SU-DHL-6 (cell line): ENCODE results near the gene TDRD1.

Experiments used
- H2AFZ ChIP-seq: fragments of 200-600 bp; sonication (generic); 2 replicates; pipeline ENCODE4 v1.6.1; 2014; ENCODE audit warnings: low read depth, mild to moderate bottlenecking, moderate library complexity, mixed read lengths, antibody characterized with exemption, low read length; ENCODE audit not compliant: severe bottlenecking
- H3F3A ChIP-seq: fragments of 200-600 bp; shearing (Covaris generic); 2 replicates; pipeline ENCODE4 v1.6.0; 2016; ENCODE audit warnings: antibody characterized with exemption, mild to moderate bottlenecking; ENCODE audit not compliant: insufficient read depth
- H3K27ac ChIP-seq: fragments of 200-600 bp; sonication (generic); 2 replicates; pipeline ENCODE4 v1.5.1; 2016; ENCODE audit warnings: low read depth, mild to moderate bottlenecking, low read length, moderate library complexity, mixed read lengths
- H3K27me3 ChIP-seq: fragments of 200-600 bp; sonication (generic), shearing (Covaris generic); 2 replicates; pipeline ENCODE4 v1.6.0; 2014; ENCODE audit warnings: mild to moderate bottlenecking, low read length
- H3K36me3 ChIP-seq: fragments of 200-600 bp; sonication (generic); 2 replicates; pipeline ENCODE4 v1.6.1; 2014; ENCODE audit warnings: mild to moderate bottlenecking, low read length, mixed read lengths
- H3K4me2 ChIP-seq: fragments of 300-600, 200-600 bp; shearing (Covaris generic), sonication (generic); 2 replicates; pipeline ENCODE4 v1.6.0; 2014; ENCODE audit warnings: low read length, low read depth, mild to moderate bottlenecking; ENCODE audit not compliant: poor library complexity, severe bottlenecking
- H3K4me3 ChIP-seq: fragments of 200-600 bp; sonication (generic); 2 replicates; pipeline ENCODE4 v1.5.1; 2014; ENCODE audit warnings: antibody characterized with exemption, low read length, mild to moderate bottlenecking, mixed read lengths; ENCODE audit not compliant: insufficient read depth, poor library complexity, severe bottlenecking
- H3K79me2 ChIP-seq: fragments of 200-600 bp; sonication (generic); 2 replicates; pipeline ENCODE4 v1.6.1; 2014; ENCODE audit warnings: mild to moderate bottlenecking, low read length, moderate library complexity; ENCODE audit not compliant: insufficient read depth
- H3K9ac ChIP-seq: fragments of 200-600 bp; sonication (generic); 2 replicates; pipeline ENCODE4 v1.7.0; 2014; ENCODE audit warnings: mild to moderate bottlenecking, low read length
- H3K9me2 ChIP-seq: fragments of 200-600 bp; sonication (generic); replicated peaks from 2 replicates; pipeline ENCODE4 v1.6.1; 2014; ENCODE audit warnings: low read length; ENCODE audit not compliant: insufficient read depth
- H3K9me3 ChIP-seq: fragments of 200-600 bp; sonication (generic); 2 replicates; pipeline ENCODE4 v1.6.1; 2014; ENCODE audit warnings: low read length, mixed read lengths; ENCODE audit not compliant: insufficient read depth
- H4K20me1 ChIP-seq: fragments of 200-600 bp; sonication (generic); 2 replicates; pipeline ENCODE4 v1.6.1; 2014; ENCODE audit warnings: low read depth, mild to moderate bottlenecking, antibody characterized with exemption, low read length, moderate library complexity, mixed read lengths
- CTCF ChIP-seq: fragments of 200-600 bp; sonication (generic); IDR thresholded peaks from one replicate; pipeline ENCODE4 v1.5.1; 2017; ENCODE audit warnings: antibody characterized with exemption, mild to moderate bottlenecking, low read length, moderate library complexity; ENCODE audit not compliant: insufficient read depth, poor library complexity, severe bottlenecking
- EZH2phosphoT487 ChIP-seq: fragments of 200-600 bp; sonication (generic), shearing (Covaris generic); conservative IDR thresholded peaks from 2 replicates; pipeline ENCODE4 v1.6.1; 2018; ENCODE audit warnings: mild to moderate bottlenecking, antibody characterized with exemption, low read length, moderate library complexity, mixed read lengths

TDRD1 gene

GRCh38 chr10:114250716-114251115 is 71.6 kb downstream of the TDRD1 start:
- Histone ChIP-seq H3K4me2 (no peak overlapping the region), H3K4me3 (no peak overlapping the region), H3K9me2 (no peaks in the 10 kb centered on the region), H3K9me3 (no peaks in the 10 kb centered on the region), H3K79me2 (no peaks in the 10 kb centered on the region), H3F3A (no peaks in the 10 kb centered on the region), H3K9ac (no peak overlapping the region), H3K27me3 (no peaks in the 10 kb centered on the region), H2AFZ (no peak overlapping the region), H3K36me3 (no peaks in the 10 kb centered on the region), H4K20me1 (no peaks in the 10 kb centered on the region), H3K27ac (no peak overlapping the region)
- TF ChIP-seq EZH2phosphoT487 (no peak), CTCF (no peak)

GRCh38 chr10:114252092-114252491 is 72.9 kb downstream of the TDRD1 start:
- no peak overlapping the region for H3K4me2 ChIP-seq
- no peak overlapping the region for H3K9ac ChIP-seq
- no peak overlapping the region for H2AFZ ChIP-seq
- H4K20me1 ChIP-seq: no peaks in the 10 kb centered on the region
- H3K27ac ChIP-seq: no peak overlapping the region
- no peaks in the 10 kb centered on the region for H3K36me3 ChIP-seq
- no peaks in the 10 kb centered on the region for H3K79me2 ChIP-seq
- H3K9me2 ChIP-seq: no peaks in the 10 kb centered on the region
- H3K27me3 ChIP-seq: no peaks in the 10 kb centered on the region
- TF ChIP-seq EZH2phosphoT487: no peak
- no peak for TF ChIP-seq CTCF
- H3K9me3 ChIP-seq: no peaks in the 10 kb centered on the region
- H3K4me3 ChIP-seq: no peak overlapping the region
- H3F3A ChIP-seq: no peaks in the 10 kb centered on the region

- Histone ChIP-seq H3F3A (no peaks in the 10 kb centered on the region), H3K9ac (no peak overlapping the region), H4K20me1 (no peaks in the 10 kb centered on the region), H3K27me3 (no peaks in the 10 kb centered on the region), H3K4me2 (no peak overlapping the region), H3K9me3 (no peaks in the 10 kb centered on the region), H3K4me3 (no peak overlapping the region), H3K9me2 (no peaks in the 10 kb centered on the region), H3K27ac (no peak overlapping the region), H3K36me3 (no peaks in the 10 kb centered on the region), H3K79me2 (no peaks in the 10 kb centered on the region), H2AFZ (no peak overlapping the region)
- TF ChIP-seq EZH2phosphoT487 (no peak), CTCF (no peak)
Observed at GRCh38 chr10:114252883-114253282, 73.7 kb downstream of the TDRD1 start.

GRCh38 chr10:114255227-114255626 is 76.1 kb downstream of the TDRD1 start:
- Histone ChIP-seq H3K79me2 (no peaks in the 10 kb centered on the region), H3K9ac (no peak overlapping the region), H3F3A (no peaks in the 10 kb centered on the region), H3K36me3 (no peaks in the 10 kb centered on the region), H3K27me3 (no peaks in the 10 kb centered on the region), H3K4me2 (no peak overlapping the region), H4K20me1 (no peaks in the 10 kb centered on the region), H3K27ac (no peak overlapping the region), H3K9me3 (no peaks in the 10 kb centered on the region), H3K9me2 (no peaks in the 10 kb centered on the region), H3K4me3 (no peak overlapping the region), H2AFZ (no peak overlapping the region)
- TF ChIP-seq EZH2phosphoT487 (no peak), CTCF (no peak)
